ENCODE measurements around the gene DUSP3.

DUSP3 gene

GRCh38 chr17:43758497-43759174 is 20.1 kb downstream of the DUSP3 start, which contains the start of gene SOST:
SOST (minus strand) TSS chr17:43758791; CDS start chr17:43758741, 50 bp downstream.
- DNase-seq (ENCODE audit: low spot score) = no peak
- peaks cover 10% of the 10 kb centered on the region for H3K4me1 ChIP-seq (ENCODE audit: insufficient read depth, poor library complexity, severe bottlenecking)
- peaks cover 13% of the 10 kb centered on the region for H3K27me3 ChIP-seq (ENCODE audit: insufficient read depth, poor library complexity, severe bottlenecking)
- no peak for ATAC-seq (ENCODE audit: low read depth)
- no peak within 1 kb of the TSS for H3K4me3 ChIP-seq (ENCODE audit: severe bottlenecking)
- no peaks in the 10 kb centered on the region for H3K9me3 ChIP-seq (ENCODE audit: severe bottlenecking)
- H3K36me3 ChIP-seq (ENCODE audit: low read depth) = no peaks in the 10 kb centered on the region
- H3K27ac ChIP-seq (ENCODE audit: poor library complexity, severe bottlenecking) = peak within 1 kb of the TSS; percentile 18
- TF ChIP-seq, protein P1, sequence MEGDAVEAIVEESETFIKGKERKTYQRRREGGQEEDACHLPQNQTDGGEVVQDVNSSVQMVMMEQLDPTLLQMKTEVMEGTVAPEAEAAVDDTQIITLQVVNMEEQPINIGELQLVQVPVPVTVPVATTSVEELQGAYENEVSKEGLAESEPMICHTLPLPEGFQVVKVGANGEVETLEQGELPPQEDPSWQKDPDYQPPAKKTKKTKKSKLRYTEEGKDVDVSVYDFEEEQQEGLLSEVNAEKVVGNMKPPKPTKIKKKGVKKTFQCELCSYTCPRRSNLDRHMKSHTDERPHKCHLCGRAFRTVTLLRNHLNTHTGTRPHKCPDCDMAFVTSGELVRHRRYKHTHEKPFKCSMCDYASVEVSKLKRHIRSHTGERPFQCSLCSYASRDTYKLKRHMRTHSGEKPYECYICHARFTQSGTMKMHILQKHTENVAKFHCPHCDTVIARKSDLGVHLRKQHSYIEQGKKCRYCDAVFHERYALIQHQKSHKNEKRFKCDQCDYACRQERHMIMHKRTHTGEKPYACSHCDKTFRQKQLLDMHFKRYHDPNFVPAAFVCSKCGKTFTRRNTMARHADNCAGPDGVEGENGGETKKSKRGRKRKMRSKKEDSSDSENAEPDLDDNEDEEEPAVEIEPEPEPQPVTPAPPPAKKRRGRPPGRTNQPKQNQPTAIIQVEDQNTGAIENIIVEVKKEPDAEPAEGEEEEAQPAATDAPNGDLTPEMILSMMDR (IDR thresholded peaks at IDR 0.05; ENCODE audit: poor library complexity, severe bottlenecking) = no peak

DNA sequence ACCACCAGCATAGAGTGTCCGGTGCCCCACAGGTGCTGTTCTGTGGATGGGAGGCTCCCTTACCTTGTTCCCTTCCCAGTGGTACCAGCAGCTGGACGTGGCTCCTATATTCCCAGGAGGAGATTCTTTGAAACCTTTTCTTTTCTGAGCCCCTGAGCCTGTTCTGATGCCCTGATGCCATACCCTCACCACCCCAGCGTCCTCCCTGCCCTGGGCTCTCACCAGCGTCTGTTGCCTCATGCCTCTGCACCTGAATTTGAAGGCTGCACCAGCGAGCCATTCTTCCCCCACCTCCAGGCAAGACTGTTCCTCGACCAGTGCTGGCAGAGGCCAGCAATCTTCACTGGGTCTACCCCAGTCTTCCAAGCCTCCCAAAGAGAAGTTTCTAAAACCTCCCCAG is 20.7 kb downstream of the DUSP3 start:
- no peaks in the 10 kb centered on the region for H3K9me3 ChIP-seq (ENCODE audit: severe bottlenecking)
- DNase-seq (ENCODE audit: low spot score) (no peak), ATAC-seq (ENCODE audit: low read depth) (no peak)
- H3K4me3 ChIP-seq (ENCODE audit: severe bottlenecking) = no peak overlapping the region
- peaks cover 13% of the 10 kb centered on the region for H3K27me3 ChIP-seq (ENCODE audit: insufficient read depth, poor library complexity, severe bottlenecking)
- H3K27ac ChIP-seq (ENCODE audit: poor library complexity, severe bottlenecking) = no peak overlapping the region
- TF ChIP-seq, protein P1 (IDR thresholded peaks at IDR 0.05; ENCODE audit: poor library complexity, severe bottlenecking) = no peak
- peaks cover 10% of the 10 kb centered on the region for H3K4me1 ChIP-seq (ENCODE audit: insufficient read depth, poor library complexity, severe bottlenecking)
- H3K36me3 ChIP-seq (ENCODE audit: low read depth) = no peaks in the 10 kb centered on the region

GRCh38 chr17:43757171-43757660 is 21.6 kb downstream of the DUSP3 start:
- ATAC-seq (ENCODE audit: low read depth) = no peak
- peaks cover 10% of the 10 kb centered on the region for H3K4me1 ChIP-seq (ENCODE audit: insufficient read depth, poor library complexity, severe bottlenecking)
- TF ChIP-seq, protein P1 (IDR thresholded peaks at IDR 0.05; ENCODE audit: poor library complexity, severe bottlenecking) = no peak
- H3K9me3 ChIP-seq (ENCODE audit: severe bottlenecking) = no peaks in the 10 kb centered on the region
- DNase-seq (ENCODE audit: low spot score) = no peak
- H3K27me3 ChIP-seq (ENCODE audit: insufficient read depth, poor library complexity, severe bottlenecking) = peaks cover 13% of the 10 kb centered on the region
- no peaks in the 10 kb centered on the region for H3K36me3 ChIP-seq (ENCODE audit: low read depth)
- H3K4me3 ChIP-seq (ENCODE audit: severe bottlenecking) = no peak overlapping the region
- H3K27ac ChIP-seq (ENCODE audit: poor library complexity, severe bottlenecking) = no peak overlapping the region

- no peak for DNase-seq (ENCODE audit: low spot score)
- peaks cover 10% of the 10 kb centered on the region for H3K4me1 ChIP-seq (ENCODE audit: insufficient read depth, poor library complexity, severe bottlenecking)
- H3K27ac ChIP-seq (ENCODE audit: poor library complexity, severe bottlenecking) = no peak overlapping the region
- peaks cover 13% of the 10 kb centered on the region for H3K27me3 ChIP-seq (ENCODE audit: insufficient read depth, poor library complexity, severe bottlenecking)
- TF ChIP-seq, protein P1 (IDR thresholded peaks at IDR 0.05; ENCODE audit: poor library complexity, severe bottlenecking) = no peak
- ATAC-seq (ENCODE audit: low read depth) = no peak
- H3K36me3 ChIP-seq (ENCODE audit: low read depth) = no peaks in the 10 kb centered on the region
- H3K4me3 ChIP-seq (ENCODE audit: severe bottlenecking) = no peak overlapping the region
- no peaks in the 10 kb centered on the region for H3K9me3 ChIP-seq (ENCODE audit: severe bottlenecking)
Observed at GRCh38 chr17:43756201-43756600, 22.6 kb downstream of the DUSP3 start.

DNA sequence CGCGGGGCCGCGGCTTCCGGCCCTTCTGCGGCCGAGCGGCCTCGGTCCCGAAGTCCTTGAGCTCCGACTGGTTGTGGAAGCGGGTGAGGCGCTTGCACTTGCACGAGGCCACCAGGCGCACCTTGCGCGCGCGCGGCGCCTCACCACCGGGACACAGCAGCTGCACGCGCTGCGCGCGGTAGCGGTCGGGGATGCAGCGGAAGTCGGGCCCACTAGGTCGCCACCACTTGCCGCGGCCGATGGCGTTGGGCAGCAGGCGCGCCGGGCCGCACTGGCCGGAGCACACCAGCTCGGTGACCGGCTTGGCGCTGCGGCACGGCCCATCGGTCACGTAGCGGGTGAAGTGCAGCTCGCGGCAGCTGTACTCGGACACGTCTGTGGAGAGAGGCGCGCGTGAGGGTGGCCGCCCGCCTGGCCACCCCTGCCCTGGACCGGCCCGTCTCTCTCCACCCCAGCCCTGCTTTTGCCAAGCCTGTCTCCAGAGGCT is 23.3 kb downstream of the DUSP3 start:
- H3K9me3 ChIP-seq (ENCODE audit: severe bottlenecking) = no peaks in the 10 kb centered on the region
- no peak for ATAC-seq (ENCODE audit: low read depth)
- no peaks in the 10 kb centered on the region for H3K36me3 ChIP-seq (ENCODE audit: low read depth)
- no peak overlapping the region for H3K27ac ChIP-seq (ENCODE audit: poor library complexity, severe bottlenecking)
- DNase-seq (ENCODE audit: low spot score) = no peak
- H3K4me3 ChIP-seq (ENCODE audit: severe bottlenecking) = no peak overlapping the region
- peaks cover 10% of the 10 kb centered on the region for H3K4me1 ChIP-seq (ENCODE audit: insufficient read depth, poor library complexity, severe bottlenecking)
- H3K27me3 ChIP-seq (ENCODE audit: insufficient read depth, poor library complexity, severe bottlenecking) = peaks cover 13% of the 10 kb centered on the region
- TF ChIP-seq, protein P1 (IDR thresholded peaks at IDR 0.05; ENCODE audit: poor library complexity, severe bottlenecking) = no peak

All from RWPE2 (cell line).